Peyer's patch (tissue), 4 donors: ENCODE data around the gene RTBDN.

Experiments
- CTCF ChIP-seq, 6 experiments: fragments of 450-650 bp in 4 of 6; fragments of 200-600 bp in 2 of 6; sonication (generic) in 1 of 6; IDR thresholded peaks; one replicate each; pipeline ENCODE4 v1.5.1; 2017 to 2019; ENCODE audit warnings: antibody characterized with exemption in 6 of 6, mild to moderate bottlenecking in 3 of 6, moderate library complexity in 1 of 6
- POLR2A ChIP-seq, 2 donors: fragments of 450-650 bp; IDR thresholded peaks; one replicate each; pipeline ENCODE4 v1.5.1; 2017; ENCODE audit warnings: antibody characterized with exemption in 2 of 2, mild to moderate bottlenecking in 2 of 2, moderate library complexity in 2 of 2

- peak; percentile 96 for TF ChIP-seq POLR2A (IDR thresholded peaks at IDR 0.05)
- TF ChIP-seq CTCF (IDR thresholded peaks at IDR 0.05): peak in 3 of 6 experiments; percentile 10 to 26 (median 15)
Measured at GRCh38 chr19:12801466-12802266, 32.7 kb downstream of the RTBDN start, which contains the start of the genes PRDX2 and THSD8.
